NCI-H82 treated with DMSO at 0.1 percent for 48 hours (cell line): ENCODE data around the gene TMEM154.

Experiments
- DNase-seq: peaks from one replicate; lab custom pipeline; 2025; ENCODE audit not compliant: unreplicated experiment; lab: John Stamatoyannopoulos, UW

Gene TMEM154

DNA sequence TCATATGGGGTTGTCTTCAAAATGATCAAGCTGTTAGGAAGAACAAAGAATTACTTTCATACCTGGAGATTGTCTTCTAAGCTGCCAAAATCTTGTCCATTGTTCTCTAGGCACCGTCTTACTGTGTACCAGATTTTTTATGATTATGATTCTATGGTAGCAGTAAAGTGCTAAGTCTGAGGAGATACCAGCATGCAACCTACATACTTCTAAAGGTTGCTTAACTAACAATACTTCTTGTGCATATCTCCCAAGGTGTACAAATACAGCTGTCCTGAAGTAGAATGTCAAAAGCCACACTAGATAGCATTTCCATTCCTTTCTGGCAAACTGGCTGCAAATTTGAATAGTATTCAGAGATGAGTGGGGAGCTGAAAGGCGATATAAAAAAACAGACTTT is 81.3 kb downstream of the TMEM154 start:
- no peak for DNase-seq

DNA sequence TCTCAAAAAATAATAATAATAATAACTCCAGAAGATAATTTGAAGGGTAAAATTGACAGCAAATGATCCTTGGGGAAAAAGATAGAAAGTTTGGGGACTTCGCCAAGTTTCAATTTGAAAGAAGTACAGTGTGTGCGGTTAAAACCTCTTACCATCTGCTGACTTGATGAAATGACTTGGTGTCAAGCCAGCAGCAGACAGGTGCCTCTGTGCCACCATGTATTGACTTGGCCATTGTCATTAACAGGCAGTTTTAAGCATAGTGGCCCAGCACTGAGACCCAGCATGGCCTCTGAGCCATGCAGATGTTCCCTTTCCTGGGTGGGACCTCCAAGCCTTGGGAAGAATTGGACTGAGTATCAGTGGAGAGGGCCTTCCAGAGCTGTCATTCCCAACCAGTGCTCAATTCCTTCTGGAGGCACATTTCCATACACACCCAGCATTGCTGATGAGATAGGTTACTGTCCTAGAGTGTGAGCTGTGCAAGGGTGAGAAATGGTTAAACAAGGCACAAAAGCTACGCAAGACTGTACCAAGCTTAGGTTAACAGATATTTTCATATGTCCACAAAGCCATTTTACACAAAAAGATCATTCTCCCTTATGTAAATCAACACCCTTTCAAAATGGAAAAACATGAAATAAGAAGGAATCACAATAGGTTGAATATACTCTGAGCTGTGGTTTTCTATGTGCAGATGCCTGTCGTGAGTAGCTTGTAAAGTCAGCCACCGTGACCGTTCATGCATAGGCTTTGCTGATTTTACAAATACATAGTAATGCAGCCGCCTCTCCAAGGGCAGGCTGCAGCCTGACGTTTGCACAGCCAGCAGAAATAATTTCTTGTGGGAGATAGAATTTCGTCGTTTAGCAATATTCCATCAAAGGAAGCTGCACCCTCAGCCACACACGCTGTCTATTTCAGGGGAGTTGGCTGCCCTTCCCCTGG is 84.5 kb downstream of the TMEM154 start:
- no peak for DNase-seq

DNA sequence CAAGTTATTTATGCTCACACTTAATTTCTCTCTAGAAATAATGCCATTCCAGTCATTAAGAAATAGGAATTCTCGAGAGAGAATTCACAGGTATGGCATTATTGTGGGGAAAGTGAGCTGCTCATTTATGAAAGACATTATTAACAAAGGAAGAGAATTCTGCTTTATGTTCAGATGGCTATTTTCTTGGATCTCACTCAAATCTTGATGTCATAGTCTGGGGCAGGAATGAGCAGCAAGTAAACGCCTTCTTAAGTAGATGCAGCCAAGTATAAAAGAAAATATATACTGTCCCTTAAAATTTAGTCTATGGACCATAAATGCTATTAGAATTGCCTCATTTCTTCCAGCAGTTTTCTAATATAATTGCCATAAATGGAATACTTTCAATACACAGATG is 85.7 kb downstream of the TMEM154 start:
- no peak for DNase-seq

DNA sequence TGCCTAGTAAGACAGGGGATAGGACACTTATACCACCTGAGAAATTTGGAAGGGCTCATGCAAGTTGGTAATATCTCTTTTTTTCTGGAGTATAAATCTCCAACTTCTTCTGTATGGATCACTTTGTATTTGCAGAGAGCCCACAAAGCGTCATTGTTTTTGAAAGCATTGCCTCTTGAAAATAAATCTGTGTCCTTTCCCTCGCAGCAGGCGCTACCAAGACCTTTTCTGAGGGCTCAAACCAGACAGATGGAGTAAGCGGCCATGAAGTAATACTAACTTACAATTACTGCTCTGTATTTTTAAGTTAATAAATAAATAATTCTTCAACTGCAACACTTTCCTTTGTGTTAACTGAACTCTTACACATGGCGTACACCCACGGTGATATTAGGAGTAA is 87.9 kb downstream of the TMEM154 start:
- no peak for DNase-seq

DNA sequence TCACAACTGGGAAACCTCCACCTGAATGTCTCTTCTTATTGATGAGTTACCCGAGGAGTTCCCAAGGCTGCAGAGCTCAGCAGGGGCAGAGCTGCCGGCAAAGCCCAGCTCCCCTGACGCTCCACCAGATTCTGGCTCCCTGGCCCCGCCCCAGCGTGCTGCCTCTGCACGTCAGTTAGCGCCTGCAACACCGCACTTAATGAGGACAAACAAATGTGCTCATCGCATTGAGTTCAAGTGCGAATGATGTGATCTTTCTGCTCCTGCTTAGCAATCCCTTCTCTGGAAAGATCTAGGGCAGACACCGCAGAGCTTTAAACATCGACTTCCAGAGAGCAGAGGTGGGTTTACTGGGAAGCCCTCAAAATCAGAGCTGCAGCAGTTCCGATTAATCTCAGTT is 88.4 kb downstream of the TMEM154 start:
- DNase-seq: no peak

DNA sequence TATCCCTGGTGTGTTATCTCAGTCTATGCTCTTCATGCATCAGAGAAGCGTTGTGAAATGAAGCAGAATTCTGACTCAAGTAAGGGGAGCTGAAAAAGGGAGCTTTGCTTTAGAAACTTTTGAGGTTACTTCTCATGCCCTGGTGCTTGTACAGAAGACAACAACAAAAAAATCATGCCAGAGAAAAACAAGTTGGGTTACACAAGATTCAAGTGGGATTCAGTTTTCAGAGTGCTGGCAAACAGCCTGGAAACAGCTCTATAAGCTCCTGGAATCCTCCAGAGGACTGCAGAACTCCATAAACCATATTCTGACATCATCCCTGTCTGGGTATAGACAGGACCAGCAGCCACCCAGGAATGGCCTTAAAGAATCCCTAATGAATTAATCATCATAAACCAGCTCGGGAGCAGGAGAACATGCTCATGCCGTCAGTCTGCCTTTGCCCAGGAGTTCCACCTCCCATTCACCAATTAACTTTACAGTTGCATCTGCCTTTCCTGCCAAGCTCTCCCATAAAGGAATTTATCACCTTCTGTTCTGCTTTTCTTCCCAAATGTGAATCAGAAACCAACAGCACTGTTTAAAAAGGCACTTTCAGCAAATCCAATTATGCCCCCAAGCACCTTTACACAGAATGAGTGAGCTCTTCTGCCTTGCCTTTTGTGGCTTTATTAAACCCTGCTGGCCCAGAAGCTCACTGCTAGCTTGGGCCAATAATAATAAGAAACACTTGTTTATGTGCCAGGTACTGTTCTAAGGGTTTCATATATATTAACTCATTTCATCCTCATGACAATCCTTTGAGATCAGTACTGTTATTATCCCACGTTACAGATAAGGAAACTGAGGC is 89.4 kb downstream of the TMEM154 start:
- peak; percentile 56 for DNase-seq

DNA sequence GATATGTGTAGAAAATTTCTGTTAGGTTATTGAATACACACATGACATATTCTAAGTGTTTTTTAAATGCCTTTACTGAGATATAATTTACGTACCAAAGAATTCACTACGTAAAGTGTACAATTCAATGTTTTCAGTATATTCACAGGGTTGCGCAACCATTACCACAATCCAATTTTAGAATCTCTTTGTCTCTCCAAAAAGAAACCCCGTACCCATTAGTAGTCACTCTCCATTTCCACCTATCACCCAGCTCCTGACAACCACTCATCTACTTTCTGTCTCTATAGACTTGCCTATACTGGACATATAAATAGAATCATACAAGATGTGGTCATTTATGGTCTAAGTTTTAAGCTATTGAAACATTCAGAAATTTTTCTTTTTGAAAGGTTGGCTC is 90.9 kb downstream of the TMEM154 start:
- no peak for DNase-seq

DNA sequence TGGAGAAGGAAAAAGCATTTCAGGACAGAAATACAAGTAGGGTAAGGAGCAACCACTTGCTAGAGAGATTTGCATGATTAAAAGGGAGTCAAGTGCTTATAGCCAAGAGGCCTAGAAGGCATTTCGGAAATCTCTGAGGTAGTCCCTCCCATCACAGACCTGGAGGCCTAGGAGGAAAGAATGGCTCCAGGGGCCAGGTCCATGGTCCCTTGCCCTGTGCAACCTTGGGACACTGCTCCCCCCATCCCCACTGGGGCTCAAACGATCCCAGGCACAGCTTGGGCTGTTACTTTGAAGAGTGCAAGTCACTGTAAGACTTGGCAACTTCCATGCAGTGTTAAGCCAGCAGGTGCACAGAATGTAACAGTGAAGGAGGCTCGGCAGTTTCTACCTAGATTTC is 92.7 kb downstream of the TMEM154 start:
- DNase-seq: no peak

DNA sequence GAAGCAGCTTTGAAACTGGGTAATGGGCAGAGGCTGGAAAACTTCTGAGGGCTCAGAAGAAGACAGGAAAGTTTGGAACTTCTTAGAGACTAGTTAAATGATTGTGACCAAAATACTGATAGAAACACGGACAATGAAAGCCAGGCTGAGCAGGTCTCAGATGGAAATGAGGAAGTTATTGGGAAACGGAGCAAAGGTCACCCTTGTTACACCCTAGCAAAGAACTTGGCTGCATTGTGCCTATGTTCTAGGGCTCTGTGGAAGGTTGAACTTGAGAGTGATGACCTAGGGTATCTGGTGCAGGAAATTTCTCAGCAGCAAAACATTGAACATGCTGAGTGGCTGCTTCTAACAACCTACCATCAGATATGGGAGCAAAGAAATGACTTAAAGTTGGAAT is 93.1 kb downstream of the TMEM154 start:
- DNase-seq: no peak

DNA sequence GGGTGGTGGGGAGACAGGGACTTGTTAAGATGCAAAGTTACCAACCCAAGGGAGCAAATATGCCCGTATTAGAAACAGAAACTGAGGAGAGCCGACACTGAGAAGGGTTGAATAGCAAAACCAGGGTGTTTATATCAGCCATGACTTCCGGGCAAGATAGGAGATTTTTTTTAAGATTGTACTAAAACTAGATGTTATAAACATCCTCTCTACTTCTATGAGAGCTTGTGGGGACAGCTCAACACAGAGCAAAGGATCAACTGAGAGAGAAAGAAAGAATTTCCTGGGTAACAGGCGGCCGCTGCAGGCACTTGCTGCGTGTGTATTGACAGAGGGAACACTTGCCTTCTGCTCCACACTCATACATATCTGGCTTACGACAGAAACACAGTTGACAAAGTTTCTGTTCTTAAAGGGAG is 94.8 kb downstream of the TMEM154 start:
- DNase-seq: no peak

DNA sequence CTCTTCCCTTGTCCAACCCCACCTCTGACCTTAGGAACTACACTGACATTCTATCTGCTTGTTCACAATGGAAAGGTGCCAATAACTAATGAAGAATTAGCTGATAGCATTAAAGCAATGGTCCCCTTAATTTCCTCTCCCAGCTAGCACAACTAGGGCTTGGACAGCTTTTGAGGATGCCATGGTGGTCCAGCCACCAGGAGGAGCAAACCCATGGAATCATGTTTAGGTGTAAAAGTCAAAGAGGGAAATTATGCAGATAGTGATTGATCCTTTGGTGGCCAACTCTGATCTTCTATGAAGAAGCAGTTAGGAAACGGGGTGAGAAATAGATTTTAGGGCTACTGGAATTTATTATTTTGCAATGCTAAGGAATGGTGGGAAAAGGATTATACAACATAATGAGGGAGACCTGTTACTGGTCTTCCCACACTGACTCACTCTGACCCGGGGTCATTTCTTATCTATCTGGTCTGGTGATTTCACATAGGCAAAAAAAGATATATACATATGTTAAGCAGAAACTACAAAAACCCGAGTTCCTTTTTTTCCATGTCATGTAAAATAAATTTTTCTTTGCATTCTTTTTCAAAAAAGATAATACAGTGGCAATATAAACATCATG is 98.1 kb downstream of the TMEM154 start:
- no peak for DNase-seq

DNA sequence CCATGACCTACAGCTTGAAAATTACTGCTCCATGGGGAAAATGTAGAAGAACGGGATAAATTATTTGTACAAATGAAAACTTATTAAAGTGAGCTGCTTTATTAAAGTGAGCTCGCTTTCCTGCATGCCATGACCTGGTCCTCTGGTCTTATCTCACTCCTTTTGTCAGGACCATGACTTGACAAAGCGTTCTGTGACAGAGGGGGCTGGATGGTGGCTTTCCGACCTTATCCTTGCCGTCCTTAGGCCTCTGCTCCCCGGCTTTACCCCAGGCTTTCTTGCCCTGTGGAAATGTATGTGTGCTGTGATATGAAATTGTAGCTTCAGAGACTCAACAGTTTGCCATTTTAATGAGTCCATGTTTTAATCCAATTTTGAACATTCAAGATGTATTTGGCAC is 99.9 kb downstream of the TMEM154 start:
- DNase-seq: no peak

DNA sequence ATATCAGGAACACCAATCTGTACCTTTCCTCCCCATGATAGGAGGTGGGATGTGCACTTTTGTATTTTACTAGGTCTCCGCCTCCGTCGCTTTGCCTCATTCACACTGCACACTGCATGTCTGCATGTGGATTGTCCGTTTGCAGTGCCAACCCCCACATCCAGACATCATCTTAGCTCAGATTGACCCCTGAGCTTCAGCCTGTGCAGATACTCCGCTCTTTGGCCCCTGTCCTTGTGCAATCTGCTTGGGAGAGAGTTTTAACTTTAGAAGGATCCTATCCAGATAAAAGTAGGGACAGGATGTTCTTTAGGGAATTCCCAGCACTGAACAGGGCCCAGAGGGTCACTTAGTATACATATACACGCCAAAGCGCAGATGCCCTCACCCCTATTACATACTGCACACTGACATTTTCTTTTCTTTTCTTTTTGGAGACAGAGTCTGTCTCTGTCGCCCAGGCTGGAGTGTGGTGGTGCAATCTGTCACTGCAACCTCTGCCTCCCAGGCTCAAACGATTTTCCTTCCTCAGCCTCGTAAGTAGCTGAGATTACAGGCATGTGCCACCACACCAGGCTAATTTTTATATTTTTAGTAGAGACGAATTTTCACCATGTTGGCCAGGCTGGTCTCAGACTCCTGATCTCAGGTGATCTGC is 100.6 kb downstream of the TMEM154 start:
- DNase-seq: no peak

DNA sequence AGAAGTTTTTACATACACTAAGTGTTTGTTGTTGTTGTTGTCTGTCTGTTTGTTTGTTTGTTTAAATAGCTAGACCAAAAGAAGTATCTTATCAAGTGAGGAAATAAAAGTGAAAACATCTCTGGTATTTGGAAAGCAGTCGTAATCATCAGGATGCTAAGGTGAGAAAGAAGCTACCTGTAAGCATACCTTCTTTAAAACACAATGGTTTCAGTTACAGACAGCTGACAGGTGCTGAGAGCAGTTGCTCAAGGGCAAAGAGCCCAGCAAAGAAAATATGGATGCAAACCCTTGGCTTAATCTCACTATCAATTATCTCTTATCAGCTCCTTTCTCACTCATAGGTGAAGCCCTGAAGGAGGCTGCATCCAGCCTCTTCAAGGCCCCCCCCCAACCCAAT is 101.1 kb downstream of the TMEM154 start:
- DNase-seq: no peak

DNA sequence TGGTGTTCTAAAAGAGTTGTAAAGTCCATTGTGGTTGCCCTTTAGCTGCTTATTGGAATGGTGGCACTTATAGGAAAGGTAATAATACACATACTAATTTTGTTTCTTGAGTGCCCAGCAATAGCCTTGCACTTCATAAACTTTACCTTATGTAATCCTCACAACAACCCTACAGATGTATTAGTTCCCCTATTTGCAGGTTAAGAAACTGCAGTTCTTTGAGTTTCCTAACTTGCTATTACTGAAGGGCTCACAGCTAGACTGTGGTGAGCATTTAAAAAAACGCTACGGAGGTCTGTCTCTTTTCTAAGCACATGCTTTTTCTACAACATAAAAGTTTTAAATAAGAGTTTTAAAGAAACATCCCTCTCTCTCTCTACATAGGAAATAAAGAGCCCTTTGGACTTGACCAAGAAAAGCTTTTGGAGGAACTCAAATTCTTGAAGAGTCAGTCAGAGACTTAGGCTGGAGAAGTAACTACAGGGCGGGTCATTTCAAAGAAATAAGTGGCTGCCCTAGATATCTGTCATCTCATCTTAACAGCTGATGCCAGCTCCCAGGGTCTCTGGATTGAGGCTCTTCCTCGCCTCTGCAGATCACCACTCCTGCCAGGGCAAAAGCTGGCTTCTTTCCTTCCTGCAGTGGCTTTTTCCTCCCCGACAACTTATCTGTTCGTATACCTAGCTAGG is 101.9 kb downstream of the TMEM154 start:
- DNase-seq: no peak

DNA sequence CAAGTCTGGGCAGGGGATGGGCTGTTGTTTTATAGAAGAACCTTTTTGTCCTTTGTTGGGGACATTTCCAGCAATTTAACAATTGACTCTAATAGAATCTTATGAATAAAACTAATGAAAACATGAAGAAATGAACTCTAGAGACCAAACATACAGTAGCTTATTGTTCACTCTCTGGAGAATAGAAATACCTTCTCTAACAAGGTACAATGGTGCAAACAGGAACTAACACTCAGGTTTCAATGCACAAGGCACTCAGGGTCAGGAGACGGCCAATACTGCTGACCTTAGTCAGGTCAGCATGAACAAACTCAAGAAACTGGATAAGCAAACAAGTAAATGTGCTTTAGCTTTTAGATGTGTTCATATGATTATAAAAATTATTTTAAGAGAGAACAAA is 104.3 kb downstream of the TMEM154 start:
- no peak for DNase-seq

DNA sequence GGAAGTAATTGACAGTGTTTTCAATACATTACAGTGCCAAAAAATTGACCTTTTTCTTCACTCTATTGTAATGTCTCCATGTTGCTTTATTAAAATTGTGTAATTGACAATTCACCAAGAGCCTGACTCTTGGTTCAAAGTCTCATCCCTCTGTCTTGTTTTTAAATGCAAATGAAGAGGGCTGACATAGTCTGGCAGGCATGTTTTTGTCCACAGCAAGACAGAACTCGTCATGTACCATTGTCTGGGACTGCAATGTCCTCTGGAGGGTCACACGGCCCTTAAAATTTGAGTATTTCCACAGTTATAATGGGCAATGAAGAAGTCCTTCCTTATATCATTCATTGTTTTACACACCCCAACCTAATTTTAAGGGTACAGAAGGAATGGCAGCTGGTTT is 105.9 kb downstream of the TMEM154 start:
- DNase-seq: no peak

DNA sequence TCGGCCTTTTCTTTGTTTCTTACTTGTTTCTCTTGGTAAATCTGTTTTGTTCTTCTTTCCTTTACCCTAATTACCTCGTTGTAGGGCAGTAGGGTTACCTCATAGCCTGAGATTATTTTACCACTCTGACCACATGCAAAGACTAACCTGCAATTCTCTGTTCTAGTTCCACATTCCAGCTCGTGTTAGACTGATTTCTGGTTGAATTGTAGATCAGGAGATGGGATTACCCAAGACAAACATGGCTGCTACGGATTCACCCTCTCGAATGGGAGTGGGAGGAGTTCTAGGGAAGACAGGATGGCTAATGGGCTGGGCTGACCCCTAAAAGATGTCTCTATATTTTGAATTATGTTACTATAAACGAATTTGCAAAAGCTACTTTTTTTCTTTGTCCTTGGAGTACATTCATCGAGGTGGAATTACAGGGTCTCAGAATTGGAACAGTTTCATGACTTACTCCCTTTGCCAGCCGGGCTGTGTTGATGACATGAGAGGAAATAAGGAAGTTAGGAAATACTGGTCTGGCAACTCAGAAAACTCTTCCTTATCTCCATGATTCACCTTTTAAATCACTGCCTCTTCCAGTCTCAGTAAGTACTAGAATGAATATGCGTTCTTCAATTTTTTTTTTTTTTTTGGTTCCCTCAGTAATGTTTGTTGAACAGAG is 107.2 kb downstream of the TMEM154 start:
- no peak for DNase-seq

DNA sequence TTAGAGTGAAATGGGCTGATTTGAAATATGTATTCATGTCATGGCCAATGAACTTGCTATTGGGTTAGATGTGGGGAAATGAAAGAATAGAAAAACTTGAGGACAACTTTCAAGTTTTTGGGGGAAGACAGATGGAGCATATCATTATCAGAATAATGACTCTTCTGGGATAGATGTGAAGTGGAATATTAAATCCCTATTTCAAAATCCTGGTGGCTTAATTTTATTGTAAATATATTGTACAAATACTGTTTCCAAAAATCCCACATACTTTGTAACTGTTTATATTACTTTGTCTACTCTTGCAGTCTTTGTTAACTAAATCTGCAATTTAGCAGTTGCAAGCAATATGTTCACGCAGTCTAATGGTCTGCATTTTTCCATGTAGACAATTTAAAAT is 108.0 kb downstream of the TMEM154 start:
- DNase-seq: no peak

DNA sequence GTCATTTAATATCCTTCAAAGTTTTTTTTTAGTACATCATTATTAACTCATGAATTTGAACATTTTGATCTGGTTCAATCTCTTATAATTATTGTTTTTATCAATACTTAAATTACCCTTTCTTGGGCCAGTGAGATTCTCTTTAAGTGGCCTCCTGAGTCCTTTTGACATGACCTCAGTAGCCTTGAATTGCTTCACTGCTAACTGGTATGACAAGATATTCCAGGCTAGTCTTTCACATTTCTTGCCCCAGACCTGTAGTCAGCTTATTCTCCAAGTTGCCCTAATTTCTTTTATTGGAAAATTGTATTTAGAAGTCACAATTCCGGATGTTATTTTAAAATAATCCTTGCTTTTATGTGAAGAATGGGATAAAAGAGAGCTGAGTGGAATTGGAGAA is 108.5 kb downstream of the TMEM154 start:
- no peak for DNase-seq
